Testis (tissue), 2 donors: ENCODE measurements around the gene THPO.

Experiments used
- CTCF ChIP-seq, 3 experiments: fragments of 450-650 bp in 2 of 3; fragments of 200-600 bp in 1 of 3; sonication (generic) in 1 of 3; IDR thresholded peaks; one replicate each; pipeline ENCODE4 v1.5.1; 2016 to 2019; ENCODE audit warnings: antibody characterized with exemption in 3 of 3, mild to moderate bottlenecking in 2 of 3, moderate library complexity in 1 of 3
- POLR2A ChIP-seq: fragments of 450-650 bp; IDR thresholded peaks from one replicate; pipeline ENCODE4 v1.6.1; 2017; ENCODE audit warnings: antibody characterized with exemption, mild to moderate bottlenecking, moderate library complexity

DNA sequence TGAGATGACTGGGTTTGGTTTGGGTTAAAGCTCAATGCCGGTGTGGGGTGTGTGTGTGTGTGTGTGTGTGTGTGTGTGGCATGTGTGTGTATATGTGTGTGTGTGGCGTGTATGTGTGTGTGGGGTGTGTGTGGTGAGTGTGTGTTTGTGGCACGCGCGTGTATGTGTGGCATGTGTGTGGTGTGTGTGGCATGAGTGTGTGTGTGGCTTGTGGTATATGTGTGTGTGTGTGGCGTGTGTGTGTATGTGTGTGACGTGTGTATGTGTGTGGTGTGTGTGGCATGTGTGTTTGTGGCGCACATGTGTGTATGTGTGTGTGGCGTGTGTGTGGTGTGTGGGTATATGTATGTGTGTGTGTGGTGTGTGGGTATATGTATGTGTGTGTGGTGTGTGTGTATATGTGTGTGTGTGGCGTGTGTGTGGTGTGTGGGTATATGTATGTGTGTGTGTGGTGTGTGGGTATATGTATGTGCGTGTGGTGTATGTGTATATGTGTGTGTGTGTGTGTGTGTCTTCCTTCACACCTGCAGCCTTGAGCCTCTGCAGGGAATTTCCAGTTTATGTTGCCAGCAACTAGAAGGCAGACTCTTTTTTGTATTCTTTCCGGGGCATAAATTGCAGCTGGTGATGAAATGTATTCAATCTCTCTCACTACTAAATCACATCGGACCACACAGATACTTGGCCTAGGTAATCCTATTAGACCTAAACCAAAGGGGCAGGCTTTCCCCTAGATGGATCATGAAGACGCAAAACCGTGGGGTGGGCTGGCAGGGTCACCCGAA, 36.6 kb upstream of the THPO start:
- no peak for TF ChIP-seq CTCF (IDR thresholded peaks at IDR 0.05)
- TF ChIP-seq POLR2A: no peak
